CD14-positive monocyte (primary cell): ENCODE data around the gene OPN3. TPM values are rescaled to one million over a fixed set of nuclear protein-coding genes. Genes with fewer than 3 reads are reported as not detected.

Source experiments
- DNase-seq, 3 donors: peaks; one replicate each; pipeline ENCODE4 v3.0.0-alpha.2; 2011 to 2022
- H2AFZ ChIP-seq: 2 replicates; pipeline ENCODE4 v1.6.0; 2012; ENCODE audit warnings: mild to moderate bottlenecking, low read depth, low read length, inconsistent platforms; ENCODE audit not compliant: insufficient read depth, poor library complexity, severe bottlenecking
- H3K27ac ChIP-seq, 2 donors: 1 replicate in 1 of 2; 2 replicates in 1 of 2; pipeline ENCODE4 v1.5.1; 2012 to 2013; ENCODE audit warnings: low read length in 2 of 2, control low read depth in 1 of 2, inconsistent platforms in 1 of 2, low read depth in 1 of 2, mild to moderate bottlenecking in 1 of 2
- H3K27me3 ChIP-seq, 2 donors: one replicate each; pipeline versions ENCODE4 v1.6.0 to v1.6.1; 2011 to 2013; ENCODE audit warnings: low read length in 2 of 2; ENCODE audit not compliant: control insufficient read depth in 2 of 2, insufficient read depth in 2 of 2
- H3K36me3 ChIP-seq, 2 donors: replicated peaks in 1 of 2; 1 replicate in 1 of 2; 2 replicates in 1 of 2; pipeline versions ENCODE4 v1.5.1 to v1.6.1; 2012 to 2013; ENCODE audit warnings: low read length in 2 of 2, control low read depth in 1 of 2, inconsistent platforms in 1 of 2, mild to moderate bottlenecking in 1 of 2; ENCODE audit not compliant: insufficient read depth in 2 of 2, control insufficient read depth in 1 of 2
- H3K4me1 ChIP-seq, 2 donors: 1 replicate in 1 of 2; 2 replicates in 1 of 2; pipeline versions ENCODE4 v1.5.1 to v1.6.1; 2012 to 2013; ENCODE audit warnings: low read length in 2 of 2, control low read depth in 1 of 2, inconsistent platforms in 1 of 2, mild to moderate bottlenecking in 1 of 2, moderate library complexity in 1 of 2; ENCODE audit not compliant: insufficient read depth in 2 of 2, control insufficient read depth in 1 of 2
- H3K4me2 ChIP-seq: replicated peaks from 2 replicates; pipeline ENCODE3; 2012; ENCODE audit warnings: low read length, moderate library complexity, mild to moderate bottlenecking; ENCODE audit not compliant: poor library complexity, severe bottlenecking; ENCODE audit errors: extremely low read depth
- H3K4me3 ChIP-seq, 3 experiments: fragments of 200-600 bp in 1 of 3; sonication (generic) in 1 of 3; replicated peaks in 1 of 3; 1 replicate in 2 of 3; 2 replicates in 1 of 3; pipeline ENCODE4 v1.5.1; 2011 to 2013; ENCODE audit warnings: low read length in 3 of 3, mild to moderate bottlenecking in 3 of 3, control low read depth in 2 of 3, low read depth in 2 of 3, inconsistent platforms in 1 of 3, moderate library complexity in 1 of 3
- H3K79me2 ChIP-seq: 2 replicates; pipeline ENCODE4 v1.6.0; 2012; ENCODE audit warnings: mild to moderate bottlenecking, control low read depth, inconsistent platforms, low read length, moderate library complexity; ENCODE audit not compliant: insufficient read depth
- H3K9ac ChIP-seq: 2 replicates; pipeline ENCODE4 v1.6.0; 2017; ENCODE audit warnings: low read length, mild to moderate bottlenecking; ENCODE audit not compliant: insufficient read depth, poor library complexity, severe bottlenecking
- H3K9me3 ChIP-seq, 2 donors: replicated peaks in 1 of 2; 1 replicate in 1 of 2; 2 replicates in 1 of 2; pipeline versions ENCODE4 v1.5.1 to v1.6.1; 2012 to 2013; ENCODE audit warnings: low read length in 2 of 2, control low read depth in 1 of 2; ENCODE audit not compliant: control insufficient read depth in 1 of 2, insufficient read depth in 1 of 2
- H4K20me1 ChIP-seq: 2 replicates; pipeline ENCODE4 v1.6.0; 2012; ENCODE audit warnings: mild to moderate bottlenecking, low read length, control low read depth, moderate library complexity; ENCODE audit not compliant: insufficient read depth
- H3K27ac Mint-ChIP-seq, 7 donors: one replicate each; pipeline ENCODE4 v1.8.0; 2020; ENCODE audit warnings: mild to moderate bottlenecking in 7 of 7, mixed read lengths in 7 of 7, moderate library complexity in 6 of 7, inconsistent platforms in 2 of 7
- H3K27me3 Mint-ChIP-seq, 3 donors: one replicate each; pipeline ENCODE4 v1.8.0; 2021 to 2022; ENCODE audit warnings: low read depth in 3 of 3, mild to moderate bottlenecking in 3 of 3, mixed read lengths in 3 of 3, moderate library complexity in 3 of 3, inconsistent platforms in 1 of 3
- H3K36me3 Mint-ChIP-seq, 2 donors: one replicate each; pipeline ENCODE4 v1.8.0; 2020; ENCODE audit warnings: mixed read lengths in 2 of 2, inconsistent platforms in 1 of 2, mild to moderate bottlenecking in 1 of 2
- H3K4me1 Mint-ChIP-seq: one replicate; pipeline ENCODE4 v1.8.0; 2020; ENCODE audit warnings: mild to moderate bottlenecking, mixed read lengths
- H3K4me3 Mint-ChIP-seq, 2 donors: one replicate each; pipeline ENCODE4 v1.8.0; 2020; ENCODE audit warnings: mild to moderate bottlenecking in 2 of 2, mixed read lengths in 2 of 2, moderate library complexity in 1 of 2
- H3K9me3 Mint-ChIP-seq, 7 donors: one replicate each; pipeline ENCODE4 v1.8.0; 2020 to 2022; ENCODE audit warnings: mixed read lengths in 7 of 7, mild to moderate bottlenecking in 6 of 7, moderate library complexity in 6 of 7, inconsistent platforms in 2 of 7
- CTCF ChIP-seq: fragments of 200-600 bp; IDR thresholded peaks from one replicate; pipeline ENCODE4 v1.8.0; 2022; ENCODE audit warnings: antibody characterized with exemption, mild to moderate bottlenecking
- WGBS: methylation state at CpG from one replicate; pipeline ENCODE4 v1.1.5; 2013; ENCODE audit warnings: missing lambda C conversion rate; ENCODE audit not compliant: insufficient coverage; 5-methylcytosine and 5-hydroxymethylcytosine counted together
- intact Hi-C, 2 donors: fragments of 100-400 bp; cut with micrococcal nuclease; formaldehyde crosslinking; loops; one replicate each; pipeline versions ENCODE4 v1.15.0 to v1.15.1; 2023
- polyA plus RNA-seq, 3 donors: library from polyadenylated mRNA; depleted of rRNA in 1 of 3; unstranded in 2 of 3; stranded (reverse) in 1 of 3; fragments of 300-500 nt in 2 of 3; fragments of >200 nt in 1 of 3; fragmentation: Illumina TruSeq in 2 of 3; gene quantifications; 1 replicate in 2 of 3; 2 replicates in 1 of 3; pipeline ENCODE4 v1.2.3, GENCODE V29; 2012 to 2021

The OPN3 gene
- polyA plus RNA-seq, 3 donors: 14.5 to 56.1 (median 55.2) TPM

DNA sequence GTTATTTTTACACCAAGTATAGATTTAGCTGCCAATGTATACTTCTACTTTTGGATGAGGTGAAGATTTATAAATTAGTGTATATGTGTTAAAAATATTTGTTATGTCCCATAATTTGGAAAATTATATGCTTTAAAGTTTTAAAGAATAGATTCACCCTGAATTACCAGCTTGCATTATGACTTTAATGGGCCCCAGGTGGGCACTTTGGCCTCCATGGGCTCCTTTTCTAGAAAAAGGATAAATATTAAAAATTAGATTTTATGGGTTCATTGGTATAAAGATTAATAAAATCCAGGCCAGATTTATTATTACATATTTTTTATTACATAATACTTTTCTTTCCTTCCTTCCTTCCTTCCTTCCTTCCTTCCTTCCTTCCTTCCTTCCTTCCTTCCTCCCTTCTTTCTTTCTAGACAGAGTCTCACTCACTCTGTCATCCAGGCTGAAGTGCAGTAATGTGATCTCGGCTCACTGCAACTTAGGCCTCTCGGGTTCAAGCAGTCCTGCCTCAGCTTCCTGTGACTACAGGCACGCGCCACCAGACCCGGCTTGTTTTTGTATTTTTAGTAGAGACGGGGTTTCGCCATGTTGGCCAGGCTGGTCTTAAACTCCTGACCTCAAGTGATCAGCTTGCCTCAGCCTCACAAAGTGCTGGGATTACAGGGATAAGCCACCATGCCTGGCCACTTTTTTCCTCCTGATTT lies 86.1 kb downstream of the OPN3 start:
- H3K9ac ChIP-seq: no peak overlapping the region
- H3K36me3 ChIP-seq: peaks cover 14 to 17% of the 10 kb centered on the region in 2 donors
- no CpG with 5 or more reads among the region's 7 CpGs for WGBS
- no peak overlapping the region for H2AFZ ChIP-seq
- H3K27ac Mint-ChIP-seq: peak overlapping the region in 6 of 7 donors; percentile 60 to 92 (median 71)
- H3K9me3 Mint-ChIP-seq: peaks cover 0 to 2% (median 0%) of the 10 kb centered on the region in 7 donors
- no peak overlapping the region for H3K27ac ChIP-seq
- H3K4me1 Mint-ChIP-seq: peaks cover 46% of the 10 kb centered on the region
- H4K20me1 ChIP-seq: no peaks in the 10 kb centered on the region
- H3K4me2 ChIP-seq: no peak overlapping the region
- H3K9me3 ChIP-seq: no peaks in the 10 kb centered on the region
- no peak overlapping the region for H3K4me3 Mint-ChIP-seq
- no peak for TF ChIP-seq CTCF
- no peak overlapping the region for H3K4me3 ChIP-seq
- peaks cover 38 to 39% of the 10 kb centered on the region in 2 donors for H3K4me1 ChIP-seq
- H3K27me3 ChIP-seq: no peaks in the 10 kb centered on the region
- peaks cover 31 to 39% of the 10 kb centered on the region in 2 donors for H3K36me3 Mint-ChIP-seq
- peaks cover 6% of the 10 kb centered on the region for H3K79me2 ChIP-seq
- H3K27me3 Mint-ChIP-seq: peaks cover 0 to 2% (median 0%) of the 10 kb centered on the region in 3 donors
- intact Hi-C loops: loop anchor here in 1 of 2 donors (2.0 to 5.0 kb wide), 2 partner anchors 21 to 38 kb away; partner anchors contain the start of gene KMO
- DNase-seq: no peak

DNA sequence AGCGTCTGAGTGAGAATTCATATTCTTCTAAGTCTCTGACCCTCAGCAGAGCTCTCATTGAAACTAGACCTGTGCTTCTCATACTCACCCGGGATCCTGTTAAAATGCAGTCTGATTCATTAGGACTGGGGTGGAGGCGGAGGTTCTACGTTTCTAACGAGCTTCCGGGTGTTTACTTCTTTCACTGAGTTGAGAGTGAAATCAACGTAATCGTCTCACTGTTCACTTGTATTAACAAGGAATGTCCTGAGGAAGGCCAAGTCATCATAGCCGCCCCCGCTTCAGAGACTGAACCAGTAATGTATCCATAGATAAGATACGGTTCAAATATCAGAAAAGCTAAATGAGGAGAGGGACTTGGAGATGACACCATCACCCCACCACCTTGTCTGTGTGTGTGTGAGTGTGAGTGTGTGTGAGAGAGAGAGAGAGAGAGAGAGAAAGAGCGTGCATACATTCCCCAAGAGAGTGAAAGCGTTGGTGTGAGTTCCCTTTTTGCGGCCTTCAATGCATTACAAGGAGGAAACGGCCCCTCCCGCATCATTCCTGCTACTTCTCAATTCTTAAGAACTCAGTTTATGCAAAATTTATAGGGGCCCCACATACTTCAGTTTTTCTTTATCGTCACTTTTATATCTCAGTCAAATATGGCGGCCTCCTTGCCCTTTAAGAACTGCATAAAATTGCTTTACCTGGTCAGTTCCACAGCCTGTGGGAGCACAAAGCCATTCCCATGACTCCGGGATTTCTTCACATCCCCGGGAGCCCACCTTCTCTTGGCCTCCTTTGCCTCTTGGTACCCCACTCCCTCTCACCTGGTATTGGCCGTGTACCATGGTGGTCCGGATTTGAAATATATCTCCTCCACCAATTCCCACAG lies 88.2 kb downstream of the OPN3 start:
- peak overlapping the region; percentile 84 to 94 for H3K4me3 Mint-ChIP-seq
- H3K27me3 ChIP-seq: no peaks in the 10 kb centered on the region
- intact Hi-C loops: loop anchor here (2.0 to 5.0 kb wide), 2 partner anchors 19 to 40 kb away; partner anchors contain the start of gene KMO (in 2 of the 2)
- H3K4me1 ChIP-seq: peaks cover 38 to 39% of the 10 kb centered on the region in 2 donors
- H2AFZ ChIP-seq: peak overlapping the region; percentile 70
- H3K4me3 ChIP-seq: peak overlapping the region; percentile 55 to 90 (median 76)
- 28% methylated on average over 9 of the region's 22 CpGs for WGBS
- H3K9me3 Mint-ChIP-seq: peaks cover 0 to 2% (median 1%) of the 10 kb centered on the region in 7 donors
- H3K9ac ChIP-seq: peak overlapping the region; percentile 86
- peaks cover 42% of the 10 kb centered on the region for H3K4me1 Mint-ChIP-seq
- peak overlapping the region; percentile 77 for H3K4me2 ChIP-seq
- H3K9me3 ChIP-seq: no peaks in the 10 kb centered on the region
- peaks cover 21 to 29% of the 10 kb centered on the region in 2 donors for H3K36me3 Mint-ChIP-seq
- peaks cover 0 to 2% (median 0%) of the 10 kb centered on the region in 3 donors for H3K27me3 Mint-ChIP-seq
- H3K27ac Mint-ChIP-seq: peak overlapping the region; percentile 98 to 100 (median 100)
- peak overlapping the region; percentile 80 to 100 for H3K27ac ChIP-seq
- H3K36me3 ChIP-seq: peaks cover 14 to 17% of the 10 kb centered on the region in 2 donors
- H3K79me2 ChIP-seq: peaks cover 6% of the 10 kb centered on the region
- H4K20me1 ChIP-seq: no peaks in the 10 kb centered on the region
- peak; percentile 93 to 96 (median 95) for DNase-seq
- TF ChIP-seq CTCF: no peak
